ENCODE measurements around the gene ATXN1.
"Not testable (repeated sequence)": the region's sequence is repeated elsewhere in the genome, so short reads cannot be mapped to it uniquely, and the experiment has no call there.

Gene ATXN1

GRCh38 chr6:16391451-16391912 is 369.8 kb downstream of the ATXN1 start:
- no peak for TF ChIP-seq CTCF (IDR thresholded peaks at IDR 0.05; ENCODE audit: borderline replicate concordance, insufficient read depth, low read depth, low read length)
- no peak overlapping the region for H3K4me3 ChIP-seq (ENCODE audit: low read depth, low read length)

- not testable (repeated sequence) for H3K4me3 ChIP-seq (ENCODE audit: low read depth, low read length)
Measured at GRCh38 chr6:16390909-16391450, 370.3 kb downstream of the ATXN1 start.

- TF ChIP-seq CTCF (IDR thresholded peaks at IDR 0.05; ENCODE audit: borderline replicate concordance, insufficient read depth, low read depth, low read length) = no peak
- H3K4me3 ChIP-seq (ENCODE audit: low read depth, low read length) = no peak overlapping the region
Measured at GRCh38 chr6:16389642-16390041, 371.6 kb downstream of the ATXN1 start.

GRCh38 chr6:16388488-16388887 is 372.8 kb downstream of the ATXN1 start:
- no peak overlapping the region for H3K4me3 ChIP-seq (ENCODE audit: low read depth, low read length)
- no peak for TF ChIP-seq CTCF (IDR thresholded peaks at IDR 0.05; ENCODE audit: borderline replicate concordance, insufficient read depth, low read depth, low read length)

- TF ChIP-seq CTCF (IDR thresholded peaks at IDR 0.05; ENCODE audit: borderline replicate concordance, insufficient read depth, low read depth, low read length) = no peak
- H3K4me3 ChIP-seq (ENCODE audit: low read depth, low read length) = no peak overlapping the region
Measured at GRCh38 chr6:16386057-16386456, 375.2 kb downstream of the ATXN1 start.

GRCh38 chr6:16383607-16384206 is 377.6 kb downstream of the ATXN1 start:
- no peak for TF ChIP-seq CTCF (IDR thresholded peaks at IDR 0.05; ENCODE audit: borderline replicate concordance, insufficient read depth, low read depth, low read length)
- no peak overlapping the region for H3K4me3 ChIP-seq (ENCODE audit: low read depth, low read length)

GRCh38 chr6:16381968-16382367 is 379.3 kb downstream of the ATXN1 start:
- not testable (repeated sequence) for H3K4me3 ChIP-seq (ENCODE audit: low read depth, low read length)

GRCh38 chr6:16380220-16380809 is 380.9 kb downstream of the ATXN1 start:
- no peak for TF ChIP-seq CTCF (IDR thresholded peaks at IDR 0.05; ENCODE audit: borderline replicate concordance, insufficient read depth, low read depth, low read length)
- H3K4me3 ChIP-seq (ENCODE audit: low read depth, low read length) = no peak overlapping the region

GRCh38 chr6:16378360-16378759 is 382.9 kb downstream of the ATXN1 start:
- H3K4me3 ChIP-seq (ENCODE audit: low read depth, low read length) = not testable (repeated sequence)

Measured in GM12875 (cell line).